GM23338 (cell line): Measurements from ENCODE around the gene FOXN4. TPM values are rescaled to one million over a fixed set of nuclear protein-coding genes. Genes with fewer than 3 reads are reported as not detected.

Experiments used
- ATAC-seq: fragments of 200-7000 bp; cut with Tn5 transposase; 3 replicates; pipeline ENCODE4 v1.9.1; 2020
- DNase-seq: peaks from one replicate; pipeline ENCODE4 v3.0.0-alpha.2; 2015; ENCODE audit warnings: low spot score
- H2AFZ ChIP-seq: fragments of 200-600 bp; sonication (generic); 2 replicates; pipeline ENCODE4 v1.8.0; 2016; ENCODE audit warnings: antibody characterized with exemption, mild to moderate bottlenecking, moderate library complexity
- H3F3A ChIP-seq: fragments of 200-600 bp; sonication (generic); replicated peaks from 2 replicates; pipeline ENCODE4 v1.8.0; 2017; ENCODE audit warnings: antibody characterized with exemption, mixed run types, low read depth
- H3K27ac ChIP-seq: fragments of 200-600 bp; sonication (generic); 2 replicates; pipeline ENCODE4 v1.6.1; 2016; ENCODE audit warnings: low read depth
- H3K27me3 ChIP-seq: fragments of 200-600 bp; sonication (generic); 2 replicates; pipeline ENCODE4 v1.8.0; 2016; ENCODE audit warnings: mild to moderate bottlenecking, mixed run types, moderate library complexity; ENCODE audit not compliant: insufficient read depth
- H3K36me3 ChIP-seq: fragments of 200-600 bp; sonication (generic); 2 replicates; pipeline ENCODE4 v1.8.0; 2016; ENCODE audit warnings: mild to moderate bottlenecking; ENCODE audit not compliant: insufficient read depth
- H3K4me1 ChIP-seq: fragments of 200-600 bp; sonication (generic); 2 replicates; pipeline ENCODE4 v1.8.0; 2016; ENCODE audit warnings: mild to moderate bottlenecking, moderate library complexity; ENCODE audit not compliant: insufficient read depth
- H3K4me2 ChIP-seq: fragments of 200-600 bp; sonication (generic); 2 replicates; pipeline ENCODE4 v1.7.1; 2017; ENCODE audit warnings: mixed run types
- H3K4me3 ChIP-seq: fragments of 200-600 bp; sonication (generic); 2 replicates; pipeline ENCODE4 v1.6.1; 2016; ENCODE audit warnings: mixed run types
- H3K79me2 ChIP-seq: fragments of 200-600 bp; sonication (generic); replicated peaks from 2 replicates; pipeline ENCODE4 v1.8.0; 2017; ENCODE audit warnings: mild to moderate bottlenecking; ENCODE audit not compliant: insufficient read depth
- H3K9me2 ChIP-seq: fragments of 200-600 bp; sonication (generic); 2 replicates; pipeline ENCODE4 v1.8.0; 2017; ENCODE audit not compliant: insufficient read depth
- H4K20me1 ChIP-seq: fragments of 200-600 bp; sonication (generic); replicated peaks from 2 replicates; pipeline ENCODE4 v1.8.0; 2017; ENCODE audit warnings: mild to moderate bottlenecking; ENCODE audit not compliant: insufficient read depth
- H3K27ac Mint-ChIP-seq: 2 replicates; pipeline ENCODE4 v1.8.0; 2020; ENCODE audit warnings: inconsistent platforms, mild to moderate bottlenecking, moderate library complexity, mixed read lengths
- H3K27me3 Mint-ChIP-seq: 3 replicates; pipeline ENCODE4 v1.8.0; 2022; ENCODE audit warnings: low read depth, mild to moderate bottlenecking, moderate library complexity, mixed read lengths, inconsistent platforms; ENCODE audit not compliant: insufficient read depth, poor library complexity
- H3K36me3 Mint-ChIP-seq: 3 replicates; pipeline ENCODE4 v1.8.0; 2021; ENCODE audit warnings: low read depth, mild to moderate bottlenecking, inconsistent platforms, moderate library complexity, mixed read lengths
- H3K4me1 Mint-ChIP-seq: 3 replicates; pipeline ENCODE4 v1.8.0; 2020; ENCODE audit warnings: mild to moderate bottlenecking, inconsistent platforms, mixed read lengths
- H3K4me3 Mint-ChIP-seq: 3 replicates; pipeline ENCODE4 v1.8.0; 2021; ENCODE audit warnings: moderate library complexity, mild to moderate bottlenecking, inconsistent platforms, mixed read lengths
- H3K9me3 Mint-ChIP-seq: 3 replicates; pipeline ENCODE4 v1.8.0; 2020; ENCODE audit warnings: moderate library complexity, mild to moderate bottlenecking, inconsistent platforms, mixed read lengths
- ETS1 ChIP-seq: IDR thresholded peaks from 2 replicates; pipeline ENCODE4 v1.6.1; 2016; ENCODE audit warnings: antibody characterized with exemption
- NANOG ChIP-seq: IDR thresholded peaks from 2 replicates; pipeline ENCODE4 v1.6.1; 2016; ENCODE audit warnings: antibody characterized with exemption, borderline replicate concordance
- ZNF114 ChIP-seq: fragments of 250-450 bp; sonication (Bioruptor Pico); IDR thresholded peaks from 2 replicates; pipeline ENCODE4 v1.5.0; 2020; ENCODE audit warnings: mild to moderate bottlenecking, moderate library complexity
- ZNF331 ChIP-seq: fragments of 250-450 bp; sonication (Bioruptor Pico); IDR thresholded peaks from 2 replicates; pipeline ENCODE4 v1.5.0; 2020; ENCODE audit warnings: low read depth, mild to moderate bottlenecking, moderate library complexity
- polyA plus RNA-seq: library from polyadenylated mRNA; unstranded; fragments of >200 nt; fragmentation: Nextera tagmentation; extraction: Ambion mirVana; gene quantifications from 2 replicates; pipeline ENCODE4 v1.2.1, GENCODE V29; 2016
- total RNA-seq: library from RNA; depleted of rRNA; stranded (reverse); fragments of >200 nt; shearing (Covaris generic); gene quantifications from 2 replicates; pipeline ENCODE4 v1.2.3, GENCODE V29; 2014
- TF ChIP-seq, protein P1 (sequence below): IDR thresholded peaks from one replicate; pipeline ENCODE4 v1.6.1; 2018; ENCODE audit warnings: antibody characterized with exemption; ENCODE audit not compliant: unreplicated experiment
- TF ChIP-seq, protein P2 (sequence below), 2 experiments: fragments of 200-600 bp in 1 of 2; sonication (generic) in 1 of 2; conservative IDR thresholded peaks; 2 replicates each; pipeline versions ENCODE4 v1.5.1 to v1.6.1; 2016 to 2017; ENCODE audit warnings: antibody characterized with exemption in 2 of 2, low read depth in 2 of 2, mild to moderate bottlenecking in 2 of 2, moderate library complexity in 1 of 2

FOXN4 gene
- total and polyA plus RNA-seq, 2 experiments from 2014 or later: 0.35 to 0.47 TPM

DNA sequence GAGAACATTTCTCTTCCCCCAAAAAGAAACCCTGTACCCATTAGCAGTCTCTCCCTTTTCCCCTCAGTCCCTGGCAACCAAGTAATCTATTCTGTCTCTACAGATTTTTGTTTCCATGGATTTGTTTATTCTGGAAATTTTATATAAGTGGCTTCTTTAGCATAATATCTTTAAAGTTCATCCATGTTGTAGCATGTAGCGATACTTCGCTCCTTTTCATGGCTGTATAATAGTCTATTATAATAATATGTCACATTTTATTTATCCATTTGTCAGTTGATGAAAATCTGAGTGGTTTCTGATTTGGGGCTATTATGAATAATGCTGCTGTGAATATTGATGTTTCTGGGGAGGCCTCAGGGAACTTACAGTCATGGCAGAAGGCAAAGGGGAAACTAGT, 25.8 kb upstream of the FOXN4 start (continued):
- TF ChIP-seq ZNF114 (CRISPR knock-in tag) (no peak), NANOG (no peak)
- TF ChIP-seq, protein P1, sequence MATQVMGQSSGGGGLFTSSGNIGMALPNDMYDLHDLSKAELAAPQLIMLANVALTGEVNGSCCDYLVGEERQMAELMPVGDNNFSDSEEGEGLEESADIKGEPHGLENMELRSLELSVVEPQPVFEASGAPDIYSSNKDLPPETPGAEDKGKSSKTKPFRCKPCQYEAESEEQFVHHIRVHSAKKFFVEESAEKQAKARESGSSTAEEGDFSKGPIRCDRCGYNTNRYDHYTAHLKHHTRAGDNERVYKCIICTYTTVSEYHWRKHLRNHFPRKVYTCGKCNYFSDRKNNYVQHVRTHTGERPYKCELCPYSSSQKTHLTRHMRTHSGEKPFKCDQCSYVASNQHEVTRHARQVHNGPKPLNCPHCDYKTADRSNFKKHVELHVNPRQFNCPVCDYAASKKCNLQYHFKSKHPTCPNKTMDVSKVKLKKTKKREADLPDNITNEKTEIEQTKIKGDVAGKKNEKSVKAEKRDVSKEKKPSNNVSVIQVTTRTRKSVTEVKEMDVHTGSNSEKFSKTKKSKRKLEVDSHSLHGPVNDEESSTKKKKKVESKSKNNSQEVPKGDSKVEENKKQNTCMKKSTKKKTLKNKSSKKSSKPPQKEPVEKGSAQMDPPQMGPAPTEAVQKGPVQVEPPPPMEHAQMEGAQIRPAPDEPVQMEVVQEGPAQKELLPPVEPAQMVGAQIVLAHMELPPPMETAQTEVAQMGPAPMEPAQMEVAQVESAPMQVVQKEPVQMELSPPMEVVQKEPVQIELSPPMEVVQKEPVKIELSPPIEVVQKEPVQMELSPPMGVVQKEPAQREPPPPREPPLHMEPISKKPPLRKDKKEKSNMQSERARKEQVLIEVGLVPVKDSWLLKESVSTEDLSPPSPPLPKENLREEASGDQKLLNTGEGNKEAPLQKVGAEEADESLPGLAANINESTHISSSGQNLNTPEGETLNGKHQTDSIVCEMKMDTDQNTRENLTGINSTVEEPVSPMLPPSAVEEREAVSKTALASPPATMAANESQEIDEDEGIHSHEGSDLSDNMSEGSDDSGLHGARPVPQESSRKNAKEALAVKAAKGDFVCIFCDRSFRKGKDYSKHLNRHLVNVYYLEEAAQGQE: no peak

- Mint-ChIP-seq H3K9me3 (peaks cover 2% of the 10 kb centered on the region; the same call in 2 of the 3 replicates), H3K27ac (no peak overlapping the region; the same call in 1 of the 2 replicates), H3K27me3 (no peaks in the 10 kb centered on the region), H3K4me1 (peaks cover 6% of the 10 kb centered on the region; the same call in 2 of the 3 replicates), H3K4me3 (no peak overlapping the region), H3K36me3 (no peaks in the 10 kb centered on the region)
- peak overlapping the region; percentile 86 for H2AFZ ChIP-seq
- no peaks in the 10 kb centered on the region for H3K4me1 ChIP-seq
- H3K4me3 ChIP-seq: no peak overlapping the region
- DNase-seq (no peak), ATAC-seq (no peak; the same call in 2 of the 3 replicates)
- no peak overlapping the region for H3K27ac ChIP-seq
- 0 out of 2 replicates have a peak, but pooled peaks cover 1% of the 10 kb centered on the region for H3K9me2 ChIP-seq
- H4K20me1 ChIP-seq: no peaks in the 10 kb centered on the region
- H3K79me2 ChIP-seq: no peaks in the 10 kb centered on the region
- no peaks in the 10 kb centered on the region for H3K27me3 ChIP-seq
- no peaks in the 10 kb centered on the region for H3F3A ChIP-seq
- no peaks in the 10 kb centered on the region for H3K36me3 ChIP-seq
- no peak overlapping the region for H3K4me2 ChIP-seq
- TF ChIP-seq ZNF114 (CRISPR knock-in tag) (no peak), NANOG (no peak), ETS1 (no peak), ZNF331 (no peak)
- TF ChIP-seq, protein P2, sequence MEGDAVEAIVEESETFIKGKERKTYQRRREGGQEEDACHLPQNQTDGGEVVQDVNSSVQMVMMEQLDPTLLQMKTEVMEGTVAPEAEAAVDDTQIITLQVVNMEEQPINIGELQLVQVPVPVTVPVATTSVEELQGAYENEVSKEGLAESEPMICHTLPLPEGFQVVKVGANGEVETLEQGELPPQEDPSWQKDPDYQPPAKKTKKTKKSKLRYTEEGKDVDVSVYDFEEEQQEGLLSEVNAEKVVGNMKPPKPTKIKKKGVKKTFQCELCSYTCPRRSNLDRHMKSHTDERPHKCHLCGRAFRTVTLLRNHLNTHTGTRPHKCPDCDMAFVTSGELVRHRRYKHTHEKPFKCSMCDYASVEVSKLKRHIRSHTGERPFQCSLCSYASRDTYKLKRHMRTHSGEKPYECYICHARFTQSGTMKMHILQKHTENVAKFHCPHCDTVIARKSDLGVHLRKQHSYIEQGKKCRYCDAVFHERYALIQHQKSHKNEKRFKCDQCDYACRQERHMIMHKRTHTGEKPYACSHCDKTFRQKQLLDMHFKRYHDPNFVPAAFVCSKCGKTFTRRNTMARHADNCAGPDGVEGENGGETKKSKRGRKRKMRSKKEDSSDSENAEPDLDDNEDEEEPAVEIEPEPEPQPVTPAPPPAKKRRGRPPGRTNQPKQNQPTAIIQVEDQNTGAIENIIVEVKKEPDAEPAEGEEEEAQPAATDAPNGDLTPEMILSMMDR (conservative IDR thresholded peaks at IDR 0.05; ENCODE audit: low read depth in 2 of 2): no peak
- TF ChIP-seq, protein P1: no peak
Observed at GRCh38 chr12:109331301-109331952, 22.3 kb upstream of the FOXN4 start.
